H9 (cell line): ENCODE results near the gene HOXB6. TPM values are rescaled to one million over a fixed set of nuclear protein-coding genes. Genes with fewer than 3 reads are reported as not detected.

Experiments
- DNase-seq: peaks from one replicate; pipeline ENCODE4 v3.0.0-alpha.2; 2017
- H2AFZ ChIP-seq: one replicate; pipeline ENCODE4 v1.6.1; 2013; ENCODE audit warnings: mild to moderate bottlenecking, low read length, control low read depth, moderate library complexity
- H2AK5ac ChIP-seq: 2 replicates; pipeline ENCODE4 v1.6.1; 2013; ENCODE audit warnings: low read length, control low read depth, mixed read lengths; ENCODE audit not compliant: insufficient read length
- H2BK120ac ChIP-seq: one replicate; pipeline ENCODE4 v1.6.1; 2013; ENCODE audit warnings: low read depth, mild to moderate bottlenecking, low read length, control low read depth, inconsistent platforms; ENCODE audit not compliant: poor library complexity, severe bottlenecking
- H2BK12ac ChIP-seq: 2 replicates; pipeline ENCODE4 v1.6.1; 2013; ENCODE audit warnings: low read length, control low read depth, mixed read lengths, low read depth; ENCODE audit not compliant: insufficient read length
- H2BK15ac ChIP-seq: 2 replicates; pipeline ENCODE4 v1.6.1; 2013; ENCODE audit warnings: low read depth, low read length, control low read depth
- H2BK20ac ChIP-seq: one replicate; pipeline ENCODE4 v1.6.1; 2013; ENCODE audit warnings: low read depth, mild to moderate bottlenecking, low read length, control low read depth, inconsistent platforms; ENCODE audit not compliant: poor library complexity, severe bottlenecking
- H2BK5ac ChIP-seq: 2 replicates; pipeline ENCODE4 v1.6.1; 2013; ENCODE audit warnings: low read length, control low read depth, mixed read lengths; ENCODE audit not compliant: insufficient read length
- H3K14ac ChIP-seq: 2 replicates; pipeline ENCODE4 v1.6.1; 2013; ENCODE audit warnings: low read length, control low read depth; ENCODE audit not compliant: insufficient read depth
- H3K18ac ChIP-seq: 2 replicates; pipeline ENCODE4 v1.6.1; 2013; ENCODE audit warnings: low read depth, mild to moderate bottlenecking, mixed read lengths, low read length, control low read depth; ENCODE audit not compliant: insufficient read length
- H3K23ac ChIP-seq: 2 replicates; pipeline ENCODE4 v1.6.1; 2013; ENCODE audit warnings: low read length, control low read depth, mixed read lengths, low read depth; ENCODE audit not compliant: insufficient read length
- H3K23me2 ChIP-seq: 2 replicates; pipeline ENCODE4 v1.6.1; 2013; ENCODE audit warnings: low read depth, mild to moderate bottlenecking, mixed read lengths, low read length, control low read depth; ENCODE audit not compliant: insufficient read length, poor library complexity, severe bottlenecking
- H3K27ac ChIP-seq: 2 replicates; pipeline ENCODE4 v1.5.1; 2013; ENCODE audit warnings: low read length, control low read depth, mixed read lengths, low read depth; ENCODE audit not compliant: insufficient read length
- H3K27me3 ChIP-seq: 2 replicates; pipeline ENCODE4 v1.6.1; 2013; ENCODE audit warnings: low read length, control low read depth, inconsistent platforms; ENCODE audit not compliant: insufficient read depth
- H3K4ac ChIP-seq: 2 replicates; pipeline ENCODE4 v1.6.1; 2013; ENCODE audit warnings: low read depth, mild to moderate bottlenecking, control low read depth, inconsistent platforms, low read length, moderate library complexity
- H3K4me1 ChIP-seq: 2 replicates; pipeline ENCODE4 v1.6.1; 2013; ENCODE audit warnings: low read length, control low read depth, inconsistent platforms; ENCODE audit not compliant: insufficient read depth
- H3K4me2 ChIP-seq: 2 replicates; pipeline ENCODE4 v1.6.1; 2013; ENCODE audit warnings: low read length, control low read depth, mixed read lengths; ENCODE audit not compliant: insufficient read length, insufficient read depth
- H3K56ac ChIP-seq: 2 replicates; pipeline ENCODE4 v1.6.1; 2013; ENCODE audit warnings: low read depth, mild to moderate bottlenecking, mixed read lengths, low read length, control low read depth; ENCODE audit not compliant: insufficient read length
- H3K79me1 ChIP-seq: 2 replicates; pipeline ENCODE4 v1.6.1; 2013; ENCODE audit warnings: low read depth, mild to moderate bottlenecking, moderate library complexity, low read length, control low read depth, inconsistent platforms; ENCODE audit not compliant: insufficient read depth, poor library complexity, severe bottlenecking
- H3K79me2 ChIP-seq: 2 replicates; pipeline ENCODE4 v1.6.1; 2013; ENCODE audit warnings: low read length, control low read depth, inconsistent platforms; ENCODE audit not compliant: insufficient read depth
- H3K9ac ChIP-seq: 2 replicates; pipeline ENCODE4 v1.6.1; 2013; ENCODE audit warnings: low read length, control low read depth, mixed read lengths; ENCODE audit not compliant: insufficient read length; ENCODE audit errors: extremely low read depth
- H3K9me3 ChIP-seq: one replicate; pipeline ENCODE4 v1.6.1; 2013; ENCODE audit warnings: low read depth, low read length, inconsistent platforms; ENCODE audit not compliant: control insufficient read depth
- H3T11ph ChIP-seq: one replicate; pipeline ENCODE4 v1.6.1; 2013; ENCODE audit warnings: mild to moderate bottlenecking, low read length, control low read depth, inconsistent platforms
- H4K20me1 ChIP-seq: one replicate; pipeline ENCODE4 v1.6.1; 2013; ENCODE audit not compliant: control insufficient read depth, insufficient read length, insufficient read depth
- H4K5ac ChIP-seq: 2 replicates; pipeline ENCODE4 v1.6.1; 2013; ENCODE audit warnings: low read depth, mild to moderate bottlenecking, mixed read lengths, low read length, control low read depth; ENCODE audit not compliant: insufficient read length
- H4K8ac ChIP-seq: replicated peaks from 2 replicates; pipeline ENCODE4 v1.6.1; 2013; ENCODE audit warnings: low read length, control low read depth, mixed read lengths, low read depth; ENCODE audit not compliant: insufficient read length
- H4K91ac ChIP-seq: 2 replicates; pipeline ENCODE4 v1.6.1; 2013; ENCODE audit warnings: low read depth, mild to moderate bottlenecking, moderate library complexity, mixed read lengths, low read length, control low read depth; ENCODE audit not compliant: insufficient read length
- H3K27ac Mint-ChIP-seq, 3 experiments: 2 replicates in 2 of 3; 3 replicates in 1 of 3; pipeline ENCODE4 v1.8.0; 2020 to 2021; ENCODE audit warnings: mixed read lengths in 3 of 3, mild to moderate bottlenecking in 1 of 3, moderate library complexity in 1 of 3
- H3K27me3 Mint-ChIP-seq: 2 replicates; pipeline ENCODE4 v1.8.0; 2021; ENCODE audit warnings: low read depth, mild to moderate bottlenecking, moderate library complexity, mixed read lengths
- H3K36me3 Mint-ChIP-seq, 3 experiments: 2 replicates in 2 of 3; 3 replicates in 1 of 3; pipeline ENCODE4 v1.8.0; 2020 to 2021; ENCODE audit warnings: low read depth in 3 of 3, mixed read lengths in 3 of 3; ENCODE audit not compliant: insufficient read depth in 1 of 3
- H3K4me1 Mint-ChIP-seq, 2 experiments: 2 replicates each; pipeline ENCODE4 v1.8.0; 2020; ENCODE audit warnings: mixed read lengths in 2 of 2
- H3K4me3 Mint-ChIP-seq, 2 experiments: 2 replicates in 1 of 2; 3 replicates in 1 of 2; pipeline ENCODE4 v1.8.0; 2020 to 2021; ENCODE audit warnings: mild to moderate bottlenecking in 2 of 2, mixed read lengths in 2 of 2, moderate library complexity in 1 of 2
- H3K9me3 Mint-ChIP-seq, 2 experiments: 2 replicates in 1 of 2; 3 replicates in 1 of 2; pipeline ENCODE4 v1.8.0; 2020; ENCODE audit warnings: mild to moderate bottlenecking in 2 of 2, mixed read lengths in 2 of 2, moderate library complexity in 1 of 2
- WGBS: extraction: QIAGEN DNeasy Blood & Tissue Kit; methylation state at CpG from one replicate; pipeline ENCODE4 v1.1.7; 2013; ENCODE audit warnings: missing lambda C conversion rate, low lambda C conversion rate, mixed read lengths; ENCODE audit not compliant: insufficient read length; ENCODE audit errors: extremely low coverage; 5-methylcytosine and 5-hydroxymethylcytosine counted together
- total RNA-seq: library from RNA; stranded (reverse); gene quantifications from 2 replicates; pipeline ENCODE4 v1.2.1, GENCODE V29; 2021
- TF ChIP-seq, protein P1 (sequence below): fragments of 200-600 bp; sonication (generic); conservative IDR thresholded peaks from 3 replicates; pipeline ENCODE4 v1.8.0; 2021; ENCODE audit warnings: antibody characterized with exemption, mild to moderate bottlenecking

Gene HOXB6
- total RNA-seq, 1 experiment from 2014 or later, result not detected

DNA sequence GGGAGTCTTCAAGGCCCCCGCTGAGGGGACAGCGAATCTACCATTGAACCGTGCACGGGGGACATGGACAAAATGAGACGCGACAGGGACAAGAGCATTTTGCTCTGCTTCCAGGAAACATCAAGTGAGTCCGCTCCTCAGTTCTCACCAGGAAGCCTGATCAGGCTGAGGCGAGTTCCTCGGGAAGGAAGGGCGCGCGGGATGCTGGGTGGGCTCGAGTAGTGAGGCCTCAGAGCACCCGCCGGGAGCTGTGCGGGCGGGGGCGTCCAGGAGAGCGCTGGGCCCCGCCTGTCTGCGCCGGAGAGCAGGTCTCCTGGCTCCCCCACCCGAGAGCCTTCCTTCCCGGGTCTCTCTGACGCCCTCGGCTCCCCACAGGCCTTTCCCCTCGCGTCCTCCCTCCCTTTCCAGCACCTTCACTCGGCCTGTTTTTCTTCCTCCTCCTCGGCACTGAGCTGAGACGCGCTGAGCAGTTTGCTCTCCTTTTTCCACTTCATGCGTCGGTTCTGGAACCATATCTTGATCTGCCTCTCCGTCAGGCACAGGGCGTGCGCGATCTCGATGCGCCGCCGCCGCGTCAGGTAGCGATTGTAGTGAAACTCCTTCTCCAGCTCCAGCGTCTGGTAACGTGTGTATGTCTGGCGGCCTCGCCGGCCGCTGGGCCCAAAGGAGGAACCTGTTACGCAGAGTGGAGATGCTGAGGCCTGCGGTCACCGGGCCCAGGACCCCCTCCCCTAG is 8.6 kb downstream of the HOXB6 start:
- Histone ChIP-seq H3K9ac (no peak overlapping the region), H2BK12ac (no peak overlapping the region), H3K9me3 (no peaks in the 10 kb centered on the region), H4K20me1 (no peaks in the 10 kb centered on the region), H2AK5ac (no peak overlapping the region), H2AFZ (no peak overlapping the region), H2BK15ac (no peak overlapping the region), H3K79me1 (no peaks in the 10 kb centered on the region), H3K23ac (no peak overlapping the region), H3K23me2 (no peaks in the 10 kb centered on the region), H2BK120ac (no peak overlapping the region), H3T11ph (no peak overlapping the region), H2BK5ac (no peak overlapping the region), H2BK20ac (no peak overlapping the region), H4K5ac (no peak overlapping the region), H3K56ac (no peak overlapping the region), H4K8ac (no peak overlapping the region), H3K18ac (no peak overlapping the region), H4K91ac (no peak overlapping the region), H3K79me2 (no peaks in the 10 kb centered on the region), H3K14ac (no peak overlapping the region), H3K27me3 (peaks cover 99% of the 10 kb centered on the region), H3K4ac (no peak overlapping the region), H3K4me2 (no peak overlapping the region), H3K27ac (no peak overlapping the region), H3K4me1 (no peaks in the 10 kb centered on the region)
- H3K27me3 Mint-ChIP-seq, result peaks cover 100% of the 10 kb centered on the region
- TF ChIP-seq, protein P1, sequence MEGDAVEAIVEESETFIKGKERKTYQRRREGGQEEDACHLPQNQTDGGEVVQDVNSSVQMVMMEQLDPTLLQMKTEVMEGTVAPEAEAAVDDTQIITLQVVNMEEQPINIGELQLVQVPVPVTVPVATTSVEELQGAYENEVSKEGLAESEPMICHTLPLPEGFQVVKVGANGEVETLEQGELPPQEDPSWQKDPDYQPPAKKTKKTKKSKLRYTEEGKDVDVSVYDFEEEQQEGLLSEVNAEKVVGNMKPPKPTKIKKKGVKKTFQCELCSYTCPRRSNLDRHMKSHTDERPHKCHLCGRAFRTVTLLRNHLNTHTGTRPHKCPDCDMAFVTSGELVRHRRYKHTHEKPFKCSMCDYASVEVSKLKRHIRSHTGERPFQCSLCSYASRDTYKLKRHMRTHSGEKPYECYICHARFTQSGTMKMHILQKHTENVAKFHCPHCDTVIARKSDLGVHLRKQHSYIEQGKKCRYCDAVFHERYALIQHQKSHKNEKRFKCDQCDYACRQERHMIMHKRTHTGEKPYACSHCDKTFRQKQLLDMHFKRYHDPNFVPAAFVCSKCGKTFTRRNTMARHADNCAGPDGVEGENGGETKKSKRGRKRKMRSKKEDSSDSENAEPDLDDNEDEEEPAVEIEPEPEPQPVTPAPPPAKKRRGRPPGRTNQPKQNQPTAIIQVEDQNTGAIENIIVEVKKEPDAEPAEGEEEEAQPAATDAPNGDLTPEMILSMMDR, result no peak
- peaks cover 8 to 34% of the 10 kb centered on the region in 2 experiments for H3K4me1 Mint-ChIP-seq
- DNase-seq, result no peak
- H3K9me3 Mint-ChIP-seq, result peaks cover 4 to 21% of the 10 kb centered on the region in 2 experiments; a peak in 2 of 5 replicates
- H3K27ac Mint-ChIP-seq, result no peak overlapping the region; a peak in 1 of 7 replicates
- no CpG with 5 or more reads among the region's 54 CpGs for WGBS
- H3K36me3 Mint-ChIP-seq, result no peaks in the 10 kb centered on the region
- H3K4me3 Mint-ChIP-seq, result peak overlapping the region in 1 of 2 experiments; percentile 60; a peak in 2 of 5 replicates
